GM18526 (cell line): ENCODE measurements around the gene MCM9.

ENCODE experiments used
- POLR2A ChIP-seq: IDR thresholded peaks from 3 replicates; pipeline ENCODE4 v1.6.1; 2011; ENCODE audit not compliant: insufficient read length; ENCODE audit errors: extremely low read depth

MCM9 gene

GRCh38 chr6:118905084-118905483 is 29.9 kb downstream of the MCM9 start:
- TF ChIP-seq POLR2A, result no peak

- TF ChIP-seq POLR2A, result no peak
Measured at GRCh38 chr6:118903691-118904090, 31.3 kb downstream of the MCM9 start.

- no peak for TF ChIP-seq POLR2A
Measured at GRCh38 chr6:118903138-118903537, 31.8 kb downstream of the MCM9 start.

- no peak for TF ChIP-seq POLR2A
Measured at GRCh38 chr6:118902726-118903125, 32.2 kb downstream of the MCM9 start.

- TF ChIP-seq POLR2A, result no peak
Measured at GRCh38 chr6:118899948-118900347, 35.0 kb downstream of the MCM9 start.

- no peak for TF ChIP-seq POLR2A
Measured at GRCh38 chr6:118897386-118897785, 37.6 kb downstream of the MCM9 start.

GRCh38 chr6:118896339-118897136 is 38.4 kb downstream of the MCM9 start:
- no peak for TF ChIP-seq POLR2A

- TF ChIP-seq POLR2A, result no peak
Measured at GRCh38 chr6:118895859-118896258, 39.1 kb downstream of the MCM9 start.

GRCh38 chr6:118895261-118895560 is 39.7 kb downstream of the MCM9 start:
- TF ChIP-seq POLR2A, result no peak

- TF ChIP-seq POLR2A, result peak; percentile 62
Measured at GRCh38 chr6:118894425-118895260, 40.3 kb downstream of the MCM9 start.

- TF ChIP-seq POLR2A, result peak; percentile 75
Measured at GRCh38 chr6:118893807-118894424, 41.0 kb downstream of the MCM9 start, which contains the start of gene ASF1A. Gene ASF1A (plus strand): TSS chr6:118894152. CDS start chr6:118894414, 262 bp downstream.

GRCh38 chr6:118893064-118893806 is 41.7 kb downstream of the MCM9 start:
- TF ChIP-seq POLR2A, result no peak

- TF ChIP-seq POLR2A, result no peak
Measured at GRCh38 chr6:118892355-118892991, 42.5 kb downstream of the MCM9 start.

- TF ChIP-seq POLR2A, result no peak
Measured at GRCh38 chr6:118890997-118891790, 43.8 kb downstream of the MCM9 start.
